Aorta (tissue), 5 donors: ENCODE measurements around the gene PLEKHD1. TPM values are rescaled to one million over a fixed set of nuclear protein-coding genes. Genes with fewer than 3 reads are reported as not detected.

ENCODE experiments used
- ATAC-seq: fragments of 200-7000 bp; cut with Tn5 transposase; one replicate; pipeline ENCODE4 v1.9.1; 2022; ENCODE audit warnings: moderate library complexity; ENCODE audit not compliant: low FRiP score
- DNase-seq, 2 donors: peaks; one replicate each; pipeline ENCODE4 v3.0.0-alpha.2; 2020
- H3K27ac ChIP-seq, 2 donors: one replicate each; pipeline ENCODE4 v1.5.1; 2013; ENCODE audit warnings: low read length in 2 of 2, mild to moderate bottlenecking in 2 of 2, moderate library complexity in 2 of 2, control low read depth in 1 of 2, inconsistent platforms in 1 of 2, low read depth in 1 of 2
- H3K27me3 ChIP-seq, 2 donors: one replicate each; pipeline ENCODE4 v1.6.1; 2013; ENCODE audit warnings: control low read depth in 1 of 2, low read length in 1 of 2, mild to moderate bottlenecking in 1 of 2, moderate library complexity in 1 of 2; ENCODE audit not compliant: insufficient read depth in 2 of 2, control insufficient read depth in 1 of 2
- H3K36me3 ChIP-seq, 2 donors: one replicate each; pipeline ENCODE4 v1.6.1; 2013; ENCODE audit warnings: control low read depth in 1 of 2, low read length in 1 of 2, mild to moderate bottlenecking in 1 of 2; ENCODE audit not compliant: insufficient read depth in 2 of 2, control insufficient read depth in 1 of 2
- H3K4me1 ChIP-seq, 2 donors: one replicate each; pipeline ENCODE4 v1.6.1; 2013; ENCODE audit warnings: low read length in 2 of 2, control low read depth in 1 of 2, mild to moderate bottlenecking in 1 of 2, moderate library complexity in 1 of 2; ENCODE audit not compliant: insufficient read depth in 2 of 2, control insufficient read depth in 1 of 2
- H3K4me3 ChIP-seq, 2 donors: one replicate each; pipeline ENCODE4 v1.5.1; 2013; ENCODE audit warnings: low read length in 2 of 2, control low read depth in 1 of 2, mild to moderate bottlenecking in 1 of 2
- H3K9me3 ChIP-seq: one replicate; pipeline ENCODE4 v1.6.1; 2013; ENCODE audit warnings: mild to moderate bottlenecking, low read length; ENCODE audit not compliant: control insufficient read depth
- WGBS, 2 donors: extraction: QIAGEN DNeasy Blood & Tissue Kit; methylation state at CpG; one replicate each; pipeline ENCODE4 v1.1.7; 2013; 5-methylcytosine and 5-hydroxymethylcytosine counted together
- intact Hi-C, 2 donors: fragments of 100-400 bp; cut with DNase I; formaldehyde crosslinking; loops; one replicate each; pipeline versions ENCODE4 v1.14.2 to v1.15.0; 2022
- polyA plus RNA-seq, 2 donors: library from polyadenylated mRNA; stranded (reverse); fragments of 200-250 nt; gene quantifications; one replicate each; pipeline ENCODE4 v1.2.3, GENCODE V29; 2013
- total RNA-seq, 2 donors: library from RNA; stranded (reverse); fragmentation: NEBNext Ultra II Directional; extraction: Animal tissue kit (Norgen Biotek cat#: 25700); gene quantifications; one replicate each; pipeline ENCODE4 v1.2.1, GENCODE V29; 2021
- donor health status: healthy with polysubstance abuse.
- donor health status: Bipolar disorder and iron deficiency.
- donor health status: DM: no; HTN: no; CAD: no.
- donor health status: DM: no; HTN: no; CAD: no.
- donor health status: DM: yes; HTN: yes; CAD: no.

PLEKHD1 gene
- total and polyA plus RNA-seq, 4 donors, result 0.13 to 0.30 (median 0.24) TPM

GRCh38 chr14:69460093-69460701 lies 24.3 kb upstream of the PLEKHD1 start:
- no peaks in the 10 kb centered on the region for H3K4me1 ChIP-seq
- 24 to 25% methylated on average over 4 of the region's 4 CpGs for WGBS, 2 donors
- intact Hi-C loops, result loop anchor here (1.0 to 2.0 kb wide), 2 partner anchors 218 to 221 kb away; no protein-coding TSS in a partner anchor
- H3K27ac ChIP-seq, result no peak overlapping the region
- DNase-seq (peak in 1 of 2 donors; percentile 70), ATAC-seq (peak; percentile 91)
- no peaks in the 10 kb centered on the region for H3K27me3 ChIP-seq
- H3K4me3 ChIP-seq, result no peak overlapping the region
- no peaks in the 10 kb centered on the region for H3K9me3 ChIP-seq
- peaks cover 0 to 10% of the 10 kb centered on the region in 2 donors for H3K36me3 ChIP-seq

GRCh38 chr14:69464379-69464778 lies 20.1 kb upstream of the PLEKHD1 start:
- no peak overlapping the region for H3K4me3 ChIP-seq
- no peaks in the 10 kb centered on the region for H3K27me3 ChIP-seq
- H3K9me3 ChIP-seq, result no peaks in the 10 kb centered on the region
- ATAC-seq (no peak), DNase-seq (no peak)
- intact Hi-C loops, result no loop called here
- H3K36me3 ChIP-seq, result peaks cover 0 to 3% of the 10 kb centered on the region in 2 donors
- no peak overlapping the region for H3K27ac ChIP-seq
- H3K4me1 ChIP-seq, result no peaks in the 10 kb centered on the region

- Histone ChIP-seq H3K36me3 (peaks cover 0 to 3% of the 10 kb centered on the region in 2 donors), H3K4me1 (no peaks in the 10 kb centered on the region), H3K27ac (no peak overlapping the region), H3K27me3 (no peaks in the 10 kb centered on the region), H3K9me3 (no peaks in the 10 kb centered on the region), H3K4me3 (no peak overlapping the region)
- DNase-seq, result no peak
- no peak for ATAC-seq
- intact Hi-C loops, result no loop called here
- WGBS, 2 donors, result 78 to 81% methylated on average over 6 of the region's 6 CpGs
Observed at GRCh38 chr14:69464829-69465228, 19.7 kb upstream of the PLEKHD1 start.

GRCh38 chr14:69468949-69469348 lies 15.6 kb upstream of the PLEKHD1 start:
- H3K4me1 ChIP-seq, result no peaks in the 10 kb centered on the region
- DNase-seq (no peak), ATAC-seq (no peak)
- H3K27ac ChIP-seq, result no peak overlapping the region
- WGBS, 2 donors, result 72% methylated on average over 2 of the region's 2 CpGs
- no peaks in the 10 kb centered on the region for H3K36me3 ChIP-seq
- H3K4me3 ChIP-seq, result no peak overlapping the region
- no peaks in the 10 kb centered on the region for H3K9me3 ChIP-seq
- intact Hi-C loops, result no loop called here
- H3K27me3 ChIP-seq, result no peaks in the 10 kb centered on the region

- 82 to 86% methylated on average over 3 of the region's 3 CpGs for WGBS, 2 donors
- intact Hi-C loops, result no loop called here
Observed at GRCh38 chr14:69471436-69471835, 13.1 kb upstream of the PLEKHD1 start.

GRCh38 chr14:69471916-69472315 lies 12.6 kb upstream of the PLEKHD1 start:
- Histone ChIP-seq H3K4me1 (no peaks in the 10 kb centered on the region), H3K27me3 (no peaks in the 10 kb centered on the region), H3K4me3 (no peak overlapping the region), H3K27ac (no peak overlapping the region), H3K36me3 (no peaks in the 10 kb centered on the region), H3K9me3 (no peaks in the 10 kb centered on the region)
- intact Hi-C loops, result no loop called here
- 89 to 91% methylated on average over 10 of the region's 10 CpGs for WGBS, 2 donors
- DNase-seq (no peak), ATAC-seq (no peak)

More at GRCh38 chr14:69471436-69471835, 13.1 kb upstream of the PLEKHD1 start:
- no peaks in the 10 kb centered on the region for H3K27me3 ChIP-seq
- DNase-seq, result no peak
- H3K9me3 ChIP-seq, result no peaks in the 10 kb centered on the region
- H3K4me1 ChIP-seq, result no peaks in the 10 kb centered on the region
- ATAC-seq, result no peak
- H3K4me3 ChIP-seq, result no peak overlapping the region
- H3K36me3 ChIP-seq, result no peaks in the 10 kb centered on the region
- H3K27ac ChIP-seq, result no peak overlapping the region

GRCh38 chr14:69473260-69473659 lies 11.3 kb upstream of the PLEKHD1 start:
- ATAC-seq (no peak), DNase-seq (no peak)
- Histone ChIP-seq H3K4me3 (no peak overlapping the region), H3K27ac (no peak overlapping the region), H3K9me3 (no peaks in the 10 kb centered on the region), H3K36me3 (no peaks in the 10 kb centered on the region), H3K4me1 (no peaks in the 10 kb centered on the region), H3K27me3 (no peaks in the 10 kb centered on the region)
- intact Hi-C loops, result no loop called here
- 66 to 72% methylated on average over 3 of the region's 3 CpGs for WGBS, 2 donors

- H3K27me3 ChIP-seq, result no peaks in the 10 kb centered on the region
- WGBS, 2 donors, result 81 to 84% methylated on average over 3 of the region's 3 CpGs
- intact Hi-C loops, result no loop called here
- DNase-seq (no peak), ATAC-seq (no peak)
- H3K36me3 ChIP-seq, result no peaks in the 10 kb centered on the region
- no peaks in the 10 kb centered on the region for H3K9me3 ChIP-seq
- H3K27ac ChIP-seq, result no peak overlapping the region
- no peak overlapping the region for H3K4me3 ChIP-seq
- no peaks in the 10 kb centered on the region for H3K4me1 ChIP-seq
Observed at GRCh38 chr14:69473946-69474345, 10.6 kb upstream of the PLEKHD1 start.

GRCh38 chr14:69475194-69475818 lies 9.2 kb upstream of the PLEKHD1 start:
- H3K4me3 ChIP-seq, result no peak overlapping the region
- 77 to 81% methylated on average over 8 of the region's 8 CpGs for WGBS, 2 donors
- no peaks in the 10 kb centered on the region for H3K9me3 ChIP-seq
- ATAC-seq, result no peak
- no peak overlapping the region for H3K27ac ChIP-seq
- no peaks in the 10 kb centered on the region for H3K4me1 ChIP-seq
- no peaks in the 10 kb centered on the region for H3K36me3 ChIP-seq
- intact Hi-C loops, result no loop called here
- no peak for DNase-seq
- H3K27me3 ChIP-seq, result no peaks in the 10 kb centered on the region
